VCaP (cell line): Measurements from ENCODE around the gene KCNJ5.

Experiments used
- H3K27ac ChIP-seq: fragments of 450-650 bp; 2 replicates; pipeline ENCODE4 v1.5.1; 2017
- TF ChIP-seq, protein P1 (sequence below): fragments of 450-650 bp; conservative IDR thresholded peaks from 2 replicates; pipeline ENCODE4 v1.5.1; 2017; ENCODE audit warnings: mild to moderate bottlenecking, moderate library complexity

The KCNJ5 gene

DNA sequence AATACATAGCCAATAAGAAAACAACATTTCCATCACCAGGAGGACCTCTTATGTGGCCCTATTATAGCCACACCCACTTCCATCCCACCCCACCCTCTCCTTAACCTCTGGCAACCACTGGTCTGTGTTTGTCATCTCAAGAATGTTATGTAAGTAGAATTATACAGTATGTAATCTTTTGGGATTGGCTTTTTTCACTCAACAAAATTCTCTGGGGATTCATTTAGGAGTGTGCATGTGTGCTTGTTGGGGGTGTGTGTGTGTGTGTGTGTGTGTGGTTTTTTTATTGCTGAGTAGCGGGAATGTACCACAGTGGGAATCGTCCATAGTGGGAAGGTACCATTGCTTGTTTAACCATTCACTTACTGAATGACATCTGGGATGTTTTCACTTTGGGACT, 5.2 kb downstream of the KCNJ5 start:
- H3K27ac ChIP-seq, result no peak overlapping the region
- TF ChIP-seq, protein P1, sequence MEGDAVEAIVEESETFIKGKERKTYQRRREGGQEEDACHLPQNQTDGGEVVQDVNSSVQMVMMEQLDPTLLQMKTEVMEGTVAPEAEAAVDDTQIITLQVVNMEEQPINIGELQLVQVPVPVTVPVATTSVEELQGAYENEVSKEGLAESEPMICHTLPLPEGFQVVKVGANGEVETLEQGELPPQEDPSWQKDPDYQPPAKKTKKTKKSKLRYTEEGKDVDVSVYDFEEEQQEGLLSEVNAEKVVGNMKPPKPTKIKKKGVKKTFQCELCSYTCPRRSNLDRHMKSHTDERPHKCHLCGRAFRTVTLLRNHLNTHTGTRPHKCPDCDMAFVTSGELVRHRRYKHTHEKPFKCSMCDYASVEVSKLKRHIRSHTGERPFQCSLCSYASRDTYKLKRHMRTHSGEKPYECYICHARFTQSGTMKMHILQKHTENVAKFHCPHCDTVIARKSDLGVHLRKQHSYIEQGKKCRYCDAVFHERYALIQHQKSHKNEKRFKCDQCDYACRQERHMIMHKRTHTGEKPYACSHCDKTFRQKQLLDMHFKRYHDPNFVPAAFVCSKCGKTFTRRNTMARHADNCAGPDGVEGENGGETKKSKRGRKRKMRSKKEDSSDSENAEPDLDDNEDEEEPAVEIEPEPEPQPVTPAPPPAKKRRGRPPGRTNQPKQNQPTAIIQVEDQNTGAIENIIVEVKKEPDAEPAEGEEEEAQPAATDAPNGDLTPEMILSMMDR, result no peak

DNA sequence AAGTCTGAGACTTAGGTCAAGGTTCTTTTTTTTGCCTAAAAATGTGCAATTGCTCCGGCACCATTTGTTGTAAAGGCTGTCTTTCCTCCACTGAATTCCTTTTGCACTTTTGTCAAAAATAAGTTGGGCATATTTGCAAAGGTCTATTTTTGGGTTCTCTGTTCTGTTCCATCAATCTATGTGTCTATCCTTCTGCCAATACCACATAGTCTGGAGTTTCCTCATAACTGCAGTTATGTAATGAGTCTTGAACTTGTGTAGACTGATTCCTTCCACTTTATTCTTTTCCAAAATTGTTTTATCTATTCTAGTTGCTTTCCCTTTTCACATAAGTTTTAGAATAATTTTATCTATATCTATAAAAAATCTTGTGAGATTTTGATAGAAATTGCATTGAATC, 6.7 kb downstream of the KCNJ5 start:
- no peak overlapping the region for H3K27ac ChIP-seq
- TF ChIP-seq, protein P1, result no peak

DNA sequence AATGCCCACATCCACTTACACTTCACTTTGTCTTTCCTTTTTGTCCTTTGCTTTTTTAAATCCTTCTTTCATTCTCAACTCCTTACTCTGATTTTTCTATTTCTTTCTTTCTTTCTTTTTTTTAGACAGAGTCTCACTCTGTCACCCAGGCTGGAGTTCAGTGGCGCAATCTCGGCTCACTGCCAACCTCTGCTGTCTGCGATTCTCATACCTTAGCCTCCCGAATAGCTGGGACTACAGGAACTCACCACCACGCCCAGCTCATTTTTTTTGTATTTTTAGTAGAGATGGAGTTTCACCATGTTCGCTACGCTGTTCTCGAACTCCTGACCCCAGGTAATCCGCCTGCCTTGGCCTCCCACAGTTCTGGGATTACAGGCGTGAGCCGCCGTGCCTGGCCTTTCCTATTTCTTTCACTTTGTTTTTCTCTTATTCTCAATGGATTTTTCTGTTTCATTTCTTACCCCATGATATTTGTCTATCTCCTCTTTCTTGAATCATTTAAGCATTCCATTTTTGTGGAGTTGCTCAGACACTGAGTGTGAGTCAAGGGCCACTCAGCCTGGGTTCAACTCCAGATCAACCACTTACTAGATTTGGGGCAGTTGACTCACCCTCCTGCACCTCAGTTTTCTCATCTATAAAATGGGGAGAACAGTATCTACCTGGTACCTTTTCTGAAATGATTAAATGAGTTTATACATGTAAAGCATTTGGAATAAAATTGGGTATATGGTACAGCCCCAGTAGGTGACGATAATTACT, 7.6 kb downstream of the KCNJ5 start:
- TF ChIP-seq, protein P1, result no peak
- H3K27ac ChIP-seq, result no peak overlapping the region

DNA sequence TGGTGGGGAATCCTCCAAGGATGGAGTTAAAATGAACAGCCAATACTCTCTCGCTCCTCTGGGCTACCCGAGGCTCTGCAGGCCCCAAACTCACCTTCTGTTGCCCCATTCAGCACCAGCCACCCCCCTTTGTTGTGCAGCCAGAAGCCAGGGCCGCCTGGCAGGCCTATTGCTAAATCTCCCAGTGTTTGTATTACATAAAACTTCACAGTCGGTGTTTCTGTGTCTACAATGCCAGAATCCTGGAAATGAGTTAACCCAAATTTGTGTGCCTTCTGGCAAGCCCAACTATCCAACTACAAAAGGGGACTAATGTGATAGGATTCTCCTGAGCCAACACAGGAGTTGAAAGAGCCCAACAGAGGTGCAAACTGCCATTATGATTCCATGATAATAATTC, 9.3 kb downstream of the KCNJ5 start:
- TF ChIP-seq, protein P1, result no peak
- no peak overlapping the region for H3K27ac ChIP-seq

DNA sequence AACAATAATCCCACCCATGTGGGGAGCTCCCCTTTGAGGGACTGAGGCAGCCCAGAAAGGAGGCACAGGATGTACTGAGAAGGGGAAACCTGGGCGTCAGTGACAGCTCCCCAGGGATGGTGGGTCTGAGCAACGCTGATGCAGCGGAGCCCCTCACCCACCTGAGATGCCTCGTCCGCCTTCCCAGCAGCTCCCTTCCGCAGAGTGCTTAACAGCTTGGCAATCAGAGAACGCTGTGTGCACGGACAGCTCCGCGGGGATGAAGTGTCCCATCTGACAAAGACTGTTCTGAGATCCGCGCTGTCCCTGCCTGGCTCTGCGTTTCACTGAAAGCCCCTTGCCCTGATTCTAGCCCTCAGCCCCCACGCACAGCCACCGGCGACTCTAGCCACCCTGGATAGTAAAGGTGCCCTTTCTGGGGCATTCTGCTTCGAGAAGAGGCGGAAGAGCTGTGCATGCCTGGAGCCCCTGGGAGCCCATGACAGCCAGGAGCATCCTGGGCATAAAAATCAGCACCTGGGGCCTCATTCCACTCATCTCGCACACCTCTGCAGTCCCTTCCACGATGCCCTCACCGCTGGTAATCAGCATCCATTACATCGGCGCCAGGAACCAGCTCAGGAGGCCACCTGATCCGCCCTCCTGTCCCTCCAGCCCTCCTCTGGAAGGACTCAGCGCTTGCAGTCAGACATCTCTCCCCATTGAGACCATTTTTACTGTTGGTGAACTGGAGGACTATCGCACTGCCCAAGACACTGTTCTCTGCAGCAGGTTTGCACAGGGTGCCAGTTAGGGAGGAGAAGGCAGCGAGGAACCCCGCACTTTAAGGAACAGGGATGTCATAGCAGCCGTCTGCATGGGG, 10.7 kb downstream of the KCNJ5 start:
- no peak overlapping the region for H3K27ac ChIP-seq
- TF ChIP-seq, protein P1, result no peak

DNA sequence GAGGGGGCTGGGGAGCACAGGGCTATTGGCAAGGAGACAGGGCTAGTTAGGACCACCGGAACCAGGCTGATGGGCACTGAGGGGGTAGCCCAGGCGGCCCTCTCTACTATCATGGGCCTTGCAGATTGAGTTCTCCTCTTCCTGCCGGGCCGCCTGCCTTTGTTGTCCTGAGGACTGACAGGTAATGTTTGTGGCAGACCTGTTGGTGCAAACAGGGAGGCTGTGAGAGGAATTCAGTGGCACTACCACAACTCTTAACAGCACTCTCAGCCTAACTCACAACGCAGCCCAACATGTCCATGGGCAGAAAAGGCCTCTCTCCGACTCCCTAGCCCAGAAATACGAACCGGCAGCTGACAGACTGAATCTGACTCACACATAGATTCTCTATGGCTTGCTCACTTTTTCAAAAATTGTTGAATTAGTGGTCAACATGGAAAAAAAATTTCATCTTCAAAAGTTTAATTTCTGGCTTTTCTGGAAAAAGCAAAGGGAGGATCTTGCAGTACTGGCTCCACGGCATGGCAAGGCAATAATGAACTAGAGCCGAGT, 11.4 kb downstream of the KCNJ5 start:
- no peak overlapping the region for H3K27ac ChIP-seq
- TF ChIP-seq, protein P1, result no peak
